ENCODE results near the gene COPZ1.

Gene COPZ1

DNA sequence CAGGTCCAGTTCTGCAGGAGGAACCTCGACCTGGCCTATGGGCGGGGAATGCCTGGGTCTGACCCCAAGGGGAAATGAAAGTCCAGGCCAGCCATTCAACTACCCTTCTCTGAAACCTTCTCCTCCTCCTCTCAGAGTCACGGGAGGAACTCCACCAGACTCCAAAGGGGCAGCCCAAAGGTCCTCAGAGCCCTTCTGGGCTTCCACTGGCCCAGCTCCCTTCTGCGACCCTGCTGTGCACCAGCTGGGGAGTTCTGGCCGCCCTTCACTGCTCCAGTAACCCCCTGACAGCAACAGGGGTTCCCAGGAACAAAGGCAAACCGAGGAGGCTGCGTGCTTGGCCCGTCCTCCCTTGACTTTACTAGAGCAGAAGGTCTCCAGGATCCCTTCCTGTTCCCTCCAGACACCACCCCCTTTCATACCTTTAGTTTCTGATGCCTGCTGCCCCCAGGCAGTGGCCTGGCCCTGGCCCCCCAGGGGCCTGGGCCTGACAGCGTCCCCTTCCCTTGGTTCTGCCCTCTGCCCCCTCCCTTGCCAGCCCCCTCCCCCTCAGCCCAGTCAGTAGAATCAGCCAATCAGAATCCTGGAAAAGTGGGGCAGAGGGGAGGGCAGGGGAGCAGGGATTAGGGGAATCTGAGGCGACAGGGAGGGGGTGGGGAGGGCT lies 60.5 kb downstream of the COPZ1 start:
- H3K18ac ChIP-seq (ENCODE audit: low read length) = peak overlapping the region; percentile 22
- DNase-seq (ENCODE audit: low spot score) = no peak
- H2BK15ac ChIP-seq (ENCODE audit: low read length) = no peak overlapping the region
- H3K79me1 ChIP-seq (ENCODE audit: low read depth, low read length) = peaks cover 4% of the 10 kb centered on the region
- no peak overlapping the region for H3K4ac ChIP-seq (ENCODE audit: low read length)
- H2AFZ ChIP-seq (ENCODE audit: low read length) = peak overlapping the region; percentile 76
- no peak overlapping the region for H3K23ac ChIP-seq (ENCODE audit: low read depth, low read length, poor library complexity)
- H2AK5ac ChIP-seq (ENCODE audit: low read depth, low read length) = peak overlapping the region; percentile 4
- peak overlapping the region; percentile 16 for H3K27ac ChIP-seq (replicated peaks; ENCODE audit: low read length)
- peak overlapping the region; percentile 33 for H2BK5ac ChIP-seq (ENCODE audit: low read length)
- WGBS, 2 donors (ENCODE audit: extremely low coverage in 2 of 2, insufficient read length in 2 of 2, insufficient replicate concordance in 1 of 2) = no CpG with 5 or more reads among the region's 10 CpGs
- H3K36me3 ChIP-seq (replicated peaks in 1 of 2; ENCODE audit: control insufficient read depth in 2 of 2, insufficient read depth in 2 of 2, low read length in 2 of 2) = peaks cover 0 to 2% of the 10 kb centered on the region in 2 donors
- H2BK12ac ChIP-seq (ENCODE audit: low read length) = no peak overlapping the region
- peaks cover 0 to 12% (median 0%) of the 10 kb centered on the region in 3 experiments for H3K27me3 ChIP-seq (ENCODE audit: control insufficient read depth in 3 of 3, insufficient read depth in 3 of 3, low read depth in 1 of 3, low read length in 3 of 3)
- H3K14ac ChIP-seq (ENCODE audit: low read length) = no peak overlapping the region
- no peaks in the 10 kb centered on the region for H3K9me3 ChIP-seq (replicated peaks in 1 of 2; ENCODE audit: control insufficient read depth in 2 of 2, insufficient read depth in 1 of 2, low read depth in 1 of 2, low read length in 2 of 2)
- H2BK120ac ChIP-seq (ENCODE audit: low read depth, low read length) = no peak overlapping the region
- H3K9ac ChIP-seq (ENCODE audit: low read depth, low read length, poor library complexity) = no peak overlapping the region
- peak overlapping the region; percentile 46 for H3K4me2 ChIP-seq (ENCODE audit: insufficient read depth, low read length, poor library complexity, severe bottlenecking)
- H4K91ac ChIP-seq (ENCODE audit: low read depth, low read length, poor library complexity) = no peak overlapping the region
- no peak overlapping the region for H4K8ac ChIP-seq (ENCODE audit: low read depth, low read length)
- H3K4me1 ChIP-seq (ENCODE audit: control insufficient read depth in 2 of 2, insufficient read depth in 1 of 2, low read depth in 1 of 2, low read length in 2 of 2) = peaks cover 46 to 51% of the 10 kb centered on the region in 2 donors
- no peak overlapping the region for H3K4me3 ChIP-seq (ENCODE audit: low read length in 2 of 2)

DNA sequence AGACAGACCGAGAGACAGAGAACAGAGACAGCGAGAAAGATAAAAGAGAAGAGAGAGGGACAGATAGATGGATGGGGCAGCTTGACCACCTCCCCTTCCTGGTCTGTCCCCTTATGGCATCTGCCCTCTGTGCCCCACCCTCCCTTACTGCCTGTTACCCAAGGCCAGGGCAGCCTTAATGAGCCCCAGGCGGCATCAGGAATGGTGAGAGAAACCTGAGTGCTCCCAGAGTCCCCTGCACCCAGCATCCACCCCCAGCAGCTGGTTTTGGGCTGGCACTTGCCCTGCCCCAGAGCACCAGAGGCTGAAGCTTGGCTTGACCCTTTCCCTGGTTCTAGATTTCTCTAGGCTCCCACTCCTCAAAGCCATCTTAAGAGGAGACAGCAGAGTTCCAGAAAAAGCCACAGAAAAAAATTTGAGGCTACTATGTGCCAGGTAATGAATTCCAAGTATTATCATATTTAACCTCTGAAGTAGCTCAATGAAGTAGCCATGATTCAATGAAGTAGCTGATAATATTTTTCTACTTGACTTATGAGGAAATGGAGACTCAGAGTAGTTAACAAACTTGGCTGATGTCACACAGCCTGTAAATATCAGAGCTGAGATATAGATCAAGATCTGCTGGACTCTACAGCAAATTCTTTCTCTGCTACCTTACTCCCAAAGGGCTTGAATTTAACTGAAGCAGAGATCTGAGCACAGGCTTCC lies 61.6 kb downstream of the COPZ1 start:
- H4K8ac ChIP-seq (ENCODE audit: low read depth, low read length) = no peak overlapping the region
- H2AFZ ChIP-seq (ENCODE audit: low read length) = no peak overlapping the region
- H2BK12ac ChIP-seq (ENCODE audit: low read length) = no peak overlapping the region
- H3K23ac ChIP-seq (ENCODE audit: low read depth, low read length, poor library complexity) = no peak overlapping the region
- H3K4me2 ChIP-seq (ENCODE audit: insufficient read depth, low read length, poor library complexity, severe bottlenecking) = no peak overlapping the region
- H2BK120ac ChIP-seq (ENCODE audit: low read depth, low read length) = no peak overlapping the region
- peaks cover 51% of the 10 kb centered on the region in 2 donors for H3K4me1 ChIP-seq (ENCODE audit: control insufficient read depth in 2 of 2, insufficient read depth in 1 of 2, low read depth in 1 of 2, low read length in 2 of 2)
- H2BK5ac ChIP-seq (ENCODE audit: low read length) = no peak overlapping the region
- no peak overlapping the region for H2AK5ac ChIP-seq (ENCODE audit: low read depth, low read length)
- H2BK15ac ChIP-seq (ENCODE audit: low read length) = no peak overlapping the region
- H3K4me3 ChIP-seq (ENCODE audit: low read length in 2 of 2) = no peak overlapping the region
- H3K79me1 ChIP-seq (ENCODE audit: low read depth, low read length) = peaks cover 4% of the 10 kb centered on the region
- no peak for DNase-seq (ENCODE audit: low spot score)
- no peaks in the 10 kb centered on the region for H3K9me3 ChIP-seq (replicated peaks in 1 of 2; ENCODE audit: control insufficient read depth in 2 of 2, insufficient read depth in 1 of 2, low read depth in 1 of 2, low read length in 2 of 2)
- no peak overlapping the region for H3K4ac ChIP-seq (ENCODE audit: low read length)
- WGBS, 2 donors (ENCODE audit: extremely low coverage in 2 of 2, insufficient read length in 2 of 2, insufficient replicate concordance in 1 of 2) = no CpG with 5 or more reads among the region's 3 CpGs
- no peaks in the 10 kb centered on the region for H3K36me3 ChIP-seq (replicated peaks in 1 of 2; ENCODE audit: control insufficient read depth in 2 of 2, insufficient read depth in 2 of 2, low read length in 2 of 2)
- peak overlapping the region; percentile 11 for H3K14ac ChIP-seq (ENCODE audit: low read length)
- H3K27me3 ChIP-seq (ENCODE audit: control insufficient read depth in 3 of 3, insufficient read depth in 3 of 3, low read depth in 1 of 3, low read length in 3 of 3) = peaks cover 0 to 12% (median 0%) of the 10 kb centered on the region in 3 experiments
- no peak overlapping the region for H3K27ac ChIP-seq (replicated peaks; ENCODE audit: low read length)
- no peak overlapping the region for H3K9ac ChIP-seq (ENCODE audit: low read depth, low read length, poor library complexity)
- no peak overlapping the region for H4K91ac ChIP-seq (ENCODE audit: low read depth, low read length, poor library complexity)
- H3K18ac ChIP-seq (ENCODE audit: low read length) = peak overlapping the region; percentile 29

DNA sequence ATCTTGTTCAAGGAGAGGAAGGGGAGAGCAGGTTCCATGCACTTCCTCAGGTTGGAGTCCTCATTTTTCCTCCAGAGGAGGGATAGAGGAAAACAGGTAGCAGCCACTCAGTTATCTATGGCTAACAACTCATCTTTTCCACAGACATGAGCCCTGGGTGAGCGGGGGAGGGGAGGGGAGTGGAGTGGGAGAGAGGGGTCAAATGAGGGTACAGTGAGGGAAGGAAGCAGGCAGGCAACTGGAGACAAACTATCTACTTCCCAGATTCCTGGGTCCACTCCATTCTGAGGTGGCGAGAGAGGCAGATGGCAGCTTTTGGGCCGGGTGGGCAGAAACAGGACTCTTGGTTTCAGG lies 62.2 kb downstream of the COPZ1 start:
- Histone ChIP-seq H3K14ac (ENCODE audit: low read length) (no peak overlapping the region), H2BK120ac (ENCODE audit: low read depth, low read length) (no peak overlapping the region), H3K79me1 (ENCODE audit: low read depth, low read length) (peaks cover 4% of the 10 kb centered on the region), H3K27me3 (ENCODE audit: control insufficient read depth in 3 of 3, insufficient read depth in 3 of 3, low read depth in 1 of 3, low read length in 3 of 3) (peaks cover 0 to 12% (median 0%) of the 10 kb centered on the region in 3 experiments), H2AFZ (ENCODE audit: low read length) (no peak overlapping the region), H2BK15ac (ENCODE audit: low read length) (no peak overlapping the region), H3K18ac (ENCODE audit: low read length) (peak overlapping the region; percentile 15), H3K9me3 (replicated peaks in 1 of 2; ENCODE audit: control insufficient read depth in 2 of 2, insufficient read depth in 1 of 2, low read depth in 1 of 2, low read length in 2 of 2) (no peaks in the 10 kb centered on the region), H3K4ac (ENCODE audit: low read length) (no peak overlapping the region), H2BK12ac (ENCODE audit: low read length) (no peak overlapping the region), H4K91ac (ENCODE audit: low read depth, low read length, poor library complexity) (no peak overlapping the region), H2AK5ac (ENCODE audit: low read depth, low read length) (no peak overlapping the region), H3K36me3 (replicated peaks in 1 of 2; ENCODE audit: control insufficient read depth in 2 of 2, insufficient read depth in 2 of 2, low read length in 2 of 2) (no peaks in the 10 kb centered on the region), H3K23ac (ENCODE audit: low read depth, low read length, poor library complexity) (no peak overlapping the region), H3K9ac (ENCODE audit: low read depth, low read length, poor library complexity) (no peak overlapping the region), H3K4me1 (ENCODE audit: control insufficient read depth in 2 of 2, insufficient read depth in 1 of 2, low read depth in 1 of 2, low read length in 2 of 2) (peaks cover 51 to 55% of the 10 kb centered on the region in 2 donors), H3K27ac (replicated peaks; ENCODE audit: low read length) (no peak overlapping the region), H2BK5ac (ENCODE audit: low read length) (no peak overlapping the region), H3K4me3 (ENCODE audit: low read length in 2 of 2) (no peak overlapping the region), H4K8ac (ENCODE audit: low read depth, low read length) (no peak overlapping the region), H3K4me2 (ENCODE audit: insufficient read depth, low read length, poor library complexity, severe bottlenecking) (no peak overlapping the region)
- no peak for DNase-seq (ENCODE audit: low spot score)
- no CpG with 5 or more reads among the region's 3 CpGs for WGBS, 2 donors (ENCODE audit: extremely low coverage in 2 of 2, insufficient read length in 2 of 2, insufficient replicate concordance in 1 of 2)

All from neuronal stem cell (in vitro differentiated cells).